Astrocyte (in vitro differentiated cells and primary cell): ENCODE results near the gene ANK3. TPM values are rescaled to one million over a fixed set of nuclear protein-coding genes. Genes with fewer than 3 reads are reported as not detected.

ENCODE experiments used
- DNase-seq: peaks from one replicate; pipeline ENCODE4 v3.0.0-alpha.2; 2010; ENCODE audit warnings: low read depth
- FAIRE-seq: peaks from 2 replicates; lab custom pipeline; 2011; peaks lifted over from hg19 to GRCh38; lab: Jason Lieb, UNC
- H2AFZ ChIP-seq: 2 replicates; pipeline ENCODE4 v1.6.0; 2012; ENCODE audit warnings: low read depth, low read length, inconsistent platforms
- H3K27ac ChIP-seq: 2 replicates; pipeline ENCODE4 v1.5.1; 2011; ENCODE audit warnings: low read depth, low read length, inconsistent platforms
- H3K27me3 ChIP-seq: 2 replicates; pipeline ENCODE4 v1.6.0; 2011; ENCODE audit warnings: low read length, inconsistent platforms; ENCODE audit not compliant: insufficient read depth
- H3K36me3 ChIP-seq: 2 replicates; pipeline ENCODE4 v1.5.1; 2011; ENCODE audit warnings: low read length, inconsistent platforms; ENCODE audit not compliant: insufficient read depth
- H3K4me1 ChIP-seq: 2 replicates; pipeline ENCODE4 v1.5.1; 2011; ENCODE audit warnings: low read length, inconsistent platforms; ENCODE audit not compliant: insufficient read depth
- H3K4me2 ChIP-seq: 2 replicates; pipeline ENCODE4 v1.6.0; 2012; ENCODE audit warnings: low read length, inconsistent platforms
- H3K4me3 ChIP-seq: 2 replicates; pipeline ENCODE4 v1.5.1; 2011; ENCODE audit warnings: low read depth, mild to moderate bottlenecking, low read length, inconsistent platforms; ENCODE audit not compliant: insufficient read depth
- H3K79me2 ChIP-seq: 2 replicates; pipeline ENCODE4 v1.6.0; 2012; ENCODE audit warnings: mild to moderate bottlenecking, low read length, inconsistent platforms; ENCODE audit not compliant: insufficient read depth
- H3K9ac ChIP-seq: 2 replicates; pipeline ENCODE4 v1.6.0; 2012; ENCODE audit warnings: mild to moderate bottlenecking, low read length, inconsistent platforms
- H3K9me3 ChIP-seq: 2 replicates; pipeline ENCODE4 v1.5.1; 2012; ENCODE audit warnings: low read depth, mild to moderate bottlenecking, low read length, inconsistent platforms; ENCODE audit not compliant: insufficient read depth
- H4K20me1 ChIP-seq: 2 replicates; pipeline ENCODE4 v1.6.0; 2012; ENCODE audit warnings: low read length, inconsistent platforms; ENCODE audit not compliant: insufficient read depth
- H3K27ac Mint-ChIP-seq: one replicate; pipeline ENCODE4 v1.8.0; 2021; ENCODE audit warnings: mild to moderate bottlenecking, mixed read lengths; ENCODE audit not compliant: unreplicated experiment
- H3K27me3 Mint-ChIP-seq: one replicate; pipeline ENCODE4 v1.8.0; 2021; ENCODE audit warnings: low read depth, mixed read lengths; ENCODE audit not compliant: unreplicated experiment
- H3K36me3 Mint-ChIP-seq: one replicate; pipeline ENCODE4 v1.8.0; 2021; ENCODE audit warnings: low read depth, mixed read lengths; ENCODE audit not compliant: unreplicated experiment
- H3K4me1 Mint-ChIP-seq: one replicate; pipeline ENCODE4 v1.8.0; 2021; ENCODE audit warnings: low read depth, mixed read lengths; ENCODE audit not compliant: unreplicated experiment
- H3K4me3 Mint-ChIP-seq: one replicate; pipeline ENCODE4 v1.8.0; 2021; ENCODE audit warnings: mild to moderate bottlenecking, moderate library complexity, mixed read lengths; ENCODE audit not compliant: unreplicated experiment
- H3K9me3 Mint-ChIP-seq: one replicate; pipeline ENCODE4 v1.8.0; 2021; ENCODE audit warnings: mild to moderate bottlenecking, mixed read lengths; ENCODE audit not compliant: unreplicated experiment
- EZH2 ChIP-seq: IDR thresholded peaks from 2 replicates; pipeline ENCODE4 v1.6.1; 2012; ENCODE audit warnings: mild to moderate bottlenecking, low read length, inconsistent platforms; ENCODE audit not compliant: insufficient read depth
- total RNA-seq: library from RNA; stranded (reverse); gene quantifications from 2 replicates; pipeline ENCODE4 v1.2.1, GENCODE V29; 2021
- TF ChIP-seq, protein P1 (sequence below): IDR thresholded peaks from 2 replicates; pipeline ENCODE4 v1.5.1; 2011; ENCODE audit warnings: low read depth, mild to moderate bottlenecking, inconsistent platforms, low read length, moderate library complexity; ENCODE audit not compliant: insufficient read depth

Gene ANK3
- total RNA-seq, 1 donor from 2014 or later: 21.1 TPM

DNA sequence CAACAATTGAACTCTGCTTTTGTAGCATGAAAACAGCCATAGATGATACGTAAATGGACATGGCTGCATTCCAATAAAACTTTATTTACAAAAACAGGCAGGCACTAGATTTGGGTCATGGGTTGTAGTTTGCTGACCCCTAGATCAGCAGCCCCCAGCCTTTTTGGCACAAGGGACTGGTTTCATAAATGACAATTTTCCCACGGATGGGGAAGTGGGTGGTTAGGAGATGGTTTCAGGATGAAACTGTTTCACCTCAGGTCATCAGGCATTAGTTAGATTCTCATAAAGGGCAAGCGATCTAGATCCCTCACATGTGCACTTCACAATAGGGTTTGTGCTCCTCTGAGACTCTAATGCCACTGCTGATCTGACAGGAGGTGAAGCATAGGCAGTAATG, 16.5 kb upstream of the ANK3 start:
- H2AFZ ChIP-seq: no peak overlapping the region
- H3K27me3 Mint-ChIP-seq: no peaks in the 10 kb centered on the region
- FAIRE-seq: no peak
- H3K79me2 ChIP-seq: no peaks in the 10 kb centered on the region
- no peak for DNase-seq
- H3K9me3 Mint-ChIP-seq: no peaks in the 10 kb centered on the region
- H3K9ac ChIP-seq: no peak overlapping the region
- TF ChIP-seq, protein P1, sequence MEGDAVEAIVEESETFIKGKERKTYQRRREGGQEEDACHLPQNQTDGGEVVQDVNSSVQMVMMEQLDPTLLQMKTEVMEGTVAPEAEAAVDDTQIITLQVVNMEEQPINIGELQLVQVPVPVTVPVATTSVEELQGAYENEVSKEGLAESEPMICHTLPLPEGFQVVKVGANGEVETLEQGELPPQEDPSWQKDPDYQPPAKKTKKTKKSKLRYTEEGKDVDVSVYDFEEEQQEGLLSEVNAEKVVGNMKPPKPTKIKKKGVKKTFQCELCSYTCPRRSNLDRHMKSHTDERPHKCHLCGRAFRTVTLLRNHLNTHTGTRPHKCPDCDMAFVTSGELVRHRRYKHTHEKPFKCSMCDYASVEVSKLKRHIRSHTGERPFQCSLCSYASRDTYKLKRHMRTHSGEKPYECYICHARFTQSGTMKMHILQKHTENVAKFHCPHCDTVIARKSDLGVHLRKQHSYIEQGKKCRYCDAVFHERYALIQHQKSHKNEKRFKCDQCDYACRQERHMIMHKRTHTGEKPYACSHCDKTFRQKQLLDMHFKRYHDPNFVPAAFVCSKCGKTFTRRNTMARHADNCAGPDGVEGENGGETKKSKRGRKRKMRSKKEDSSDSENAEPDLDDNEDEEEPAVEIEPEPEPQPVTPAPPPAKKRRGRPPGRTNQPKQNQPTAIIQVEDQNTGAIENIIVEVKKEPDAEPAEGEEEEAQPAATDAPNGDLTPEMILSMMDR: no peak
- no peak for TF ChIP-seq EZH2
- no peak overlapping the region for H3K4me3 ChIP-seq
- H3K4me2 ChIP-seq: no peak overlapping the region
- no peaks in the 10 kb centered on the region for H3K36me3 ChIP-seq
- H3K4me1 ChIP-seq: peaks cover 7% of the 10 kb centered on the region
- no peaks in the 10 kb centered on the region for H4K20me1 ChIP-seq
- H3K27me3 ChIP-seq: no peaks in the 10 kb centered on the region
- H3K4me3 Mint-ChIP-seq: no peak overlapping the region
- no peak overlapping the region for H3K27ac Mint-ChIP-seq
- no peak overlapping the region for H3K27ac ChIP-seq
- H3K4me1 Mint-ChIP-seq: no peaks in the 10 kb centered on the region
- no peaks in the 10 kb centered on the region for H3K9me3 ChIP-seq
- H3K36me3 Mint-ChIP-seq: no peaks in the 10 kb centered on the region

DNA sequence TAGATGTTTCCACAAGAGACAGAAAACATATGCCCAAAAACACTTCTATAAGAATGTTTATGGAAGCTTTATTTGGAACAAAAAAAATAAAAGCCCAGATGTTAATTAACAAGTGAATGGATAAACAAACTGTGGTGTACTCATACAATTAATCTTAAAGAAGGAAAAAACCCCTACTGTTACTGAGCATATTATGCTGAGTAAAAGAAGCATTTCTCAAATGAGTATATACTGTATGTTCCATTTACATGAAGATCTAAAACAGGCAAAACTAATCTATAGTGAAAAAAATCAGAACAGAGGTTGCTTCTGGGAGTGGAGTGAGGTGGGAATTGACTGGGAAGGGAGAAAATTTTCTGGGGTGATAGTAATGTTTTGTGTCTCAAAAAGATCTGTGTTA, 15.5 kb upstream of the ANK3 start:
- Mint-ChIP-seq H3K4me1 (no peaks in the 10 kb centered on the region), H3K9me3 (no peaks in the 10 kb centered on the region), H3K27me3 (no peaks in the 10 kb centered on the region), H3K27ac (no peak overlapping the region), H3K4me3 (no peak overlapping the region), H3K36me3 (no peaks in the 10 kb centered on the region)
- Histone ChIP-seq H3K27me3 (no peaks in the 10 kb centered on the region), H3K9ac (no peak overlapping the region), H3K27ac (no peak overlapping the region), H2AFZ (no peak overlapping the region), H3K4me2 (no peak overlapping the region), H3K9me3 (no peaks in the 10 kb centered on the region), H3K36me3 (no peaks in the 10 kb centered on the region), H3K79me2 (no peaks in the 10 kb centered on the region), H4K20me1 (no peaks in the 10 kb centered on the region), H3K4me1 (no peaks in the 10 kb centered on the region), H3K4me3 (no peak overlapping the region)
- DNase-seq (no peak), FAIRE-seq (no peak)
- TF ChIP-seq, protein P1: no peak
- TF ChIP-seq EZH2: no peak

DNA sequence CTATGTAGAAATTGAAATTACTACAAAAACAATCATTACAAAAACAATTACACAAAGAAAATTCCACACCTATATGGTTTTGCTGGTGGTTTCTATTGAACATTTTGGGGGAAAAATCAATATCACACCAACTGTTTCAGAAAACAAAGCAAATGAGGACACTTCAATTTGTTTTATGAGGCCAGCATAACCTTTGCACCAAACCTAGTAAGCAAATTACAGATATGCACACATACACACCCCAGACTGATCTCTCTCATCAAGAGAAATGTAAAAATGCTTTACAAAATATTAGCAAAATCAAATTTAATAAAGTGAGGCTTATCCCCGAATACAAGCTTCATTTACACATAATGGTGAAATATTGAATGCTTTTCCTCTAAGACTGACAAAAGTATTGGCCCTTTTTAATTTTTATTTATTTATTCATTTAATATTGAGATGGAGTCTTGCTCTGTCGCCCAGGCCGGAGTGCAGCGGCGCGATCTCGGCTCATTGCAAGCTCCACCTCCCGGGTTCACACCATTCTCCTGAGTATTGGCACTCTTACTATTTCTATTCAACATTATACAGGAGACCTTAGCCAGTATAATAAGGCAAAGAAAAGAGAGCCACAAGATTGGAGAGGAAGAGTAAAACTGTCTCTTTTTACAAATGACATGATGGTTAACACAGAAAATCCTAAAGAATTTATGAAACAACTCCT, 13.6 kb upstream of the ANK3 start:
- H3K4me1 Mint-ChIP-seq: no peaks in the 10 kb centered on the region
- no peaks in the 10 kb centered on the region for H3K36me3 Mint-ChIP-seq
- H3K79me2 ChIP-seq: no peaks in the 10 kb centered on the region
- no peaks in the 10 kb centered on the region for H3K9me3 Mint-ChIP-seq
- no peak overlapping the region for H3K4me3 Mint-ChIP-seq
- no peaks in the 10 kb centered on the region for H3K27me3 ChIP-seq
- TF ChIP-seq EZH2: no peak
- TF ChIP-seq, protein P1: no peak
- no peak overlapping the region for H3K4me2 ChIP-seq
- no peaks in the 10 kb centered on the region for H3K36me3 ChIP-seq
- no peaks in the 10 kb centered on the region for H3K9me3 ChIP-seq
- H3K27me3 Mint-ChIP-seq: no peaks in the 10 kb centered on the region
- no peak overlapping the region for H3K4me3 ChIP-seq
- no peaks in the 10 kb centered on the region for H4K20me1 ChIP-seq
- no peak overlapping the region for H2AFZ ChIP-seq
- no peak overlapping the region for H3K27ac ChIP-seq
- DNase-seq: no peak
- FAIRE-seq: no peak
- H3K9ac ChIP-seq: no peak overlapping the region
- H3K4me1 ChIP-seq: no peaks in the 10 kb centered on the region
- no peak overlapping the region for H3K27ac Mint-ChIP-seq
